Measurements from ENCODE around the gene NAB1.

NAB1 gene, protein sequence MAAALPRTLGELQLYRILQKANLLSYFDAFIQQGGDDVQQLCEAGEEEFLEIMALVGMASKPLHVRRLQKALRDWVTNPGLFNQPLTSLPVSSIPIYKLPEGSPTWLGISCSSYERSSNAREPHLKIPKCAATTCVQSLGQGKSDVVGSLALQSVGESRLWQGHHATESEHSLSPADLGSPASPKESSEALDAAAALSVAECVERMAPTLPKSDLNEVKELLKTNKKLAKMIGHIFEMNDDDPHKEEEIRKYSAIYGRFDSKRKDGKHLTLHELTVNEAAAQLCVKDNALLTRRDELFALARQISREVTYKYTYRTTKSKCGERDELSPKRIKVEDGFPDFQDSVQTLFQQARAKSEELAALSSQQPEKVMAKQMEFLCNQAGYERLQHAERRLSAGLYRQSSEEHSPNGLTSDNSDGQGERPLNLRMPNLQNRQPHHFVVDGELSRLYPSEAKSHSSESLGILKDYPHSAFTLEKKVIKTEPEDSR

GRCh38 chr2:190649035-190649797 lies at the start of gene NAB1:
Gene NAB1 (plus strand): TSS chr2:190649083. CDS start chr2:190659177, 10,094 bp downstream.
- TF ChIP-seq, protein P1, sequence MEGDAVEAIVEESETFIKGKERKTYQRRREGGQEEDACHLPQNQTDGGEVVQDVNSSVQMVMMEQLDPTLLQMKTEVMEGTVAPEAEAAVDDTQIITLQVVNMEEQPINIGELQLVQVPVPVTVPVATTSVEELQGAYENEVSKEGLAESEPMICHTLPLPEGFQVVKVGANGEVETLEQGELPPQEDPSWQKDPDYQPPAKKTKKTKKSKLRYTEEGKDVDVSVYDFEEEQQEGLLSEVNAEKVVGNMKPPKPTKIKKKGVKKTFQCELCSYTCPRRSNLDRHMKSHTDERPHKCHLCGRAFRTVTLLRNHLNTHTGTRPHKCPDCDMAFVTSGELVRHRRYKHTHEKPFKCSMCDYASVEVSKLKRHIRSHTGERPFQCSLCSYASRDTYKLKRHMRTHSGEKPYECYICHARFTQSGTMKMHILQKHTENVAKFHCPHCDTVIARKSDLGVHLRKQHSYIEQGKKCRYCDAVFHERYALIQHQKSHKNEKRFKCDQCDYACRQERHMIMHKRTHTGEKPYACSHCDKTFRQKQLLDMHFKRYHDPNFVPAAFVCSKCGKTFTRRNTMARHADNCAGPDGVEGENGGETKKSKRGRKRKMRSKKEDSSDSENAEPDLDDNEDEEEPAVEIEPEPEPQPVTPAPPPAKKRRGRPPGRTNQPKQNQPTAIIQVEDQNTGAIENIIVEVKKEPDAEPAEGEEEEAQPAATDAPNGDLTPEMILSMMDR (IDR thresholded peaks at IDR 0.05; ENCODE audit: control extremely low read depth, extremely low read depth, low read depth, missing control alignments), result no peak
- peak; percentile 71 for DNase-seq (ENCODE audit: extremely low spot score)
- ChIA-PET CTCF (interaction anchor here (0.9 to 2.5 kb wide), 2 partner anchors 24 to 189 kb away, joined by 4 to 5 read pairs; no protein-coding TSS in a partner anchor), POLR2A (interaction anchor here (0.7 kb wide), 1 partner anchor 279 kb away, joined by 6 read pairs; no protein-coding TSS in a partner anchor)

- CTCF ChIA-PET, result interaction anchor here (0.9 to 1.2 kb wide), 2 partner anchors 12 to 62 kb away, joined by 3 read pairs; no protein-coding TSS in a partner anchor
- TF ChIP-seq, protein P1 (IDR thresholded peaks at IDR 0.05; ENCODE audit: control extremely low read depth, extremely low read depth, low read depth, missing control alignments), result no peak
- no peak for DNase-seq (ENCODE audit: extremely low spot score)
- POLR2A ChIA-PET, result no interaction called here
Observed at GRCh38 chr2:190599546-190600220, 49.2 kb upstream of the NAB1 start.

- DNase-seq (ENCODE audit: extremely low spot score), result no peak
- TF ChIP-seq, protein P1 (IDR thresholded peaks at IDR 0.05; ENCODE audit: control extremely low read depth, extremely low read depth, low read depth, missing control alignments), result no peak
- ChIA-PET CTCF (interaction anchor here (1.3 to 1.7 kb wide), 3 partner anchors 12 to 19 kb away, joined by 4 to 8 read pairs (median 5); no protein-coding TSS in a partner anchor), POLR2A (no interaction called here)
Observed at GRCh38 chr2:190600293-190601103, 48.4 kb upstream of the NAB1 start.

GRCh38 chr2:190603374-190603773 lies 45.5 kb upstream of the NAB1 start:
- CTCF ChIA-PET, result interaction anchor here (1.1 to 3.4 kb wide), 7 partner anchors 9 to 77 kb away, joined by 3 to 17 read pairs (median 3); no protein-coding TSS in a partner anchor
- POLR2A ChIA-PET, result no interaction called here
- TF ChIP-seq, protein P1 (IDR thresholded peaks at IDR 0.05; ENCODE audit: control extremely low read depth, extremely low read depth, low read depth, missing control alignments), result no peak
- DNase-seq (ENCODE audit: extremely low spot score), result no peak

DNA sequence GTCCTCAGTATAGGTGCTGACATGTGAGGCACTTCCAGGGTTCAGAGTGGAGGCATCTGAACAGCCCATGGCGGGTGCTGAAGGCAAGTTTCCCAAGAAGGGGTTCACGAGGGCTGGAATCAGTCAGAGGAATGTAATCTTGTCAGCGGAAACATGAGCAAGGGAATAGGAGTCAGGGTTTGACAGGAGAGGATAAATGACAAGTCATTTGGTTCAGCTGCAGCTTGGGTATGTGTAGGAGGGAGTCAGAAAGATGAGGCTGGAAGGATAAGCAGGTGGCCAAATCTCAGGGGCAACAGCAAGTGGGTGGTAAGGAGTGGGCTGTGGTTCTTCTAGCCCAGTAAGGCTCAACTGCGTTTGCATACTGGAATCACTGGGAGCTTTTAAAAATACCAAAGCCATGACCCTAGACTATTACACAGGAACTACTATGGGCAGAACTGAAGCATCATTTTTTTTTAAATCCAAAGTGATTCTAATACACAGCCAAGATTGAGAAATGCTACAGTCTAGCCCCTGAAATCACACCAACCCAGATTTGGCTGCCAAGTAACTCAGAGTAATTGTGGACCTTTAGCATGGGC lies 41.8 kb upstream of the NAB1 start:
- ChIA-PET CTCF (interaction anchor here (0.9 to 2.8 kb wide), 5 partner anchors 8 to 147 kb away, joined by 3 to 15 read pairs (median 3); no protein-coding TSS in a partner anchor), POLR2A (no interaction called here)
- TF ChIP-seq, protein P1 (IDR thresholded peaks at IDR 0.05; ENCODE audit: control extremely low read depth, extremely low read depth, low read depth, missing control alignments), result no peak
- no peak for DNase-seq (ENCODE audit: extremely low spot score)
